GM12878 (cell line): ENCODE results near the gene TIPRL. TPM values are rescaled to one million over a fixed set of nuclear protein-coding genes. Genes with fewer than 3 reads are reported as not detected.
"Not testable (repeated sequence)": the region's sequence is repeated elsewhere in the genome, so short reads cannot be mapped to it uniquely, and the experiment has no call there.

ENCODE experiments used
- ATAC-seq: fragments of 200-7000 bp; cut with Tn5 transposase; 3 replicates; pipeline ENCODE4 v1.9.1; 2020; ENCODE audit warnings: mild to moderate bottlenecking, moderate library complexity
- BruUV-seq: library from RNA; stranded (reverse); fragments of 400-500 nt; replicated peaks from 2 replicates; lab custom pipeline; 2021; lab: Mats Ljungman, UMichigan
- CTCF ChIA-PET: fragments of 300-600 bp; sonication (Branson Sonifier 250); formaldehyde crosslinking; extraction: SDS; loops from one replicate; lab custom pipeline; 2021; ENCODE audit warnings: inconsistent platforms; lab: Yijun Ruan, JAX
- POLR2A ChIA-PET: fragments of 350-600 bp; formaldehyde crosslinking; extraction: SDS; loops from one replicate; lab custom pipeline; 2021; ENCODE audit warnings: inconsistent platforms; lab: Charles Lee
- RAD21 ChIA-PET: fragments of 300-600 bp; sonication (Branson Sonifier 250); formaldehyde crosslinking; loops from one replicate; lab custom pipeline; 2023; ENCODE audit warnings: antibody characterized with exemption; ENCODE audit not compliant: unreplicated experiment; lab: Charles Lee
- SMC1A ChIA-PET: fragments of 300-600 bp; sonication (Branson Sonifier 250); formaldehyde crosslinking; loops from one replicate; lab custom pipeline; 2023; ENCODE audit not compliant: unreplicated experiment, uncharacterized antibody; lab: Charles Lee
- DNase-seq: peaks from one replicate; pipeline ENCODE4 v3.0.0-alpha.2; 2011; ENCODE audit warnings: low read depth, low spot score
- FAIRE-seq: peaks from 3 replicates; lab custom pipeline; 2011; peaks lifted over from hg19 to GRCh38; lab: Jason Lieb, UNC
- H2AFZ ChIP-seq: 2 replicates; pipeline ENCODE4 v1.6.0; 2011; ENCODE audit warnings: low read depth, low read length, control low read depth; ENCODE audit not compliant: control insufficient read depth
- H3K27ac ChIP-seq: 2 replicates; pipeline ENCODE4 v1.5.1; 2011; ENCODE audit warnings: control low read depth; ENCODE audit not compliant: control insufficient read depth, insufficient read depth
- H3K27me3 ChIP-seq, 2 experiments: replicated peaks in 1 of 2; 2 replicates each; pipeline versions ENCODE4 v1.6.0 to v1.6.1; 2011; ENCODE audit warnings: low read length in 1 of 2; ENCODE audit not compliant: control insufficient read depth in 2 of 2, insufficient read depth in 2 of 2
- H3K36me3 ChIP-seq, 2 experiments: 2 replicates each; pipeline ENCODE4 v1.5.1; 2011; ENCODE audit warnings: low read length in 1 of 2; ENCODE audit not compliant: control insufficient read depth in 2 of 2, insufficient read depth in 2 of 2
- H3K4me1 ChIP-seq: 2 replicates; pipeline ENCODE4 v1.6.1; 2011; ENCODE audit warnings: mild to moderate bottlenecking, low read length, moderate library complexity, mixed read lengths; ENCODE audit not compliant: control insufficient read depth, insufficient read depth
- H3K4me2 ChIP-seq: 2 replicates; pipeline ENCODE4 v1.6.0; 2011; ENCODE audit warnings: control low read depth; ENCODE audit not compliant: control insufficient read depth, insufficient read depth
- H3K4me3 ChIP-seq: fragments of 200-600 bp; sonication (generic); 2 replicates; pipeline ENCODE4 v1.5.1; 2016
- H3K79me2 ChIP-seq: 2 replicates; pipeline ENCODE4 v1.6.0; 2011; ENCODE audit warnings: low read length; ENCODE audit not compliant: control insufficient read depth, insufficient read depth
- H3K9ac ChIP-seq: 2 replicates; pipeline ENCODE4 v1.8.0; 2011; ENCODE audit warnings: low read length, control low read depth, mixed read lengths; ENCODE audit not compliant: control insufficient read depth, insufficient read depth
- H3K9me3 ChIP-seq: replicated peaks from 3 replicates; pipeline ENCODE4 v1.5.1; 2011; ENCODE audit warnings: mild to moderate bottlenecking, low read length; ENCODE audit not compliant: control insufficient read depth, insufficient read depth
- H4K20me1 ChIP-seq: 2 replicates; pipeline ENCODE4 v1.6.0; 2011; ENCODE audit not compliant: control insufficient read depth, insufficient read depth
- ETV6 ChIP-seq, 2 experiments: fragments of 450-650 bp in 1 of 2; IDR thresholded peaks in 1 of 2; conservative IDR thresholded peaks in 1 of 2; 2 replicates each; pipeline ENCODE4 v1.6.1; 2014; ENCODE audit warnings: antibody characterized with exemption in 1 of 2, borderline replicate concordance in 1 of 2, low read depth in 1 of 2, mild to moderate bottlenecking in 1 of 2, moderate library complexity in 1 of 2
- NRF1 ChIP-seq: conservative IDR thresholded peaks from 2 replicates; pipeline ENCODE4 v1.6.1; 2011; ENCODE audit warnings: mild to moderate bottlenecking, low read depth, low read length, improper control_type of control experiment
- PAX8 ChIP-seq: fragments of 450-650 bp; IDR thresholded peaks from 2 replicates; pipeline ENCODE4 v1.6.1; 2017; ENCODE audit warnings: mild to moderate bottlenecking, moderate library complexity
- STAT1 ChIP-seq: fragments of 450-650 bp; conservative IDR thresholded peaks from 2 replicates; pipeline ENCODE4 v1.6.1; 2014; ENCODE audit warnings: antibody characterized with exemption, mild to moderate bottlenecking
- ZNF24 ChIP-seq: fragments of 450-650 bp; IDR thresholded peaks from 2 replicates; pipeline ENCODE4 v1.6.1; 2017; ENCODE audit warnings: antibody characterized with exemption, mild to moderate bottlenecking
- WGBS: methylation state at CpG from one replicate; pipeline ENCODE4 v1.1.6; 2016; ENCODE audit warnings: low lambda C conversion rate; ENCODE audit not compliant: insufficient replicate concordance, insufficient coverage; ENCODE audit errors: missing lambda C conversion rate; 5-methylcytosine and 5-hydroxymethylcytosine counted together
- in situ Hi-C: fragments of 300-500 bp; cut with MboI; formaldehyde crosslinking; loops from 9 replicates; pipeline ENCODE4 v1.14.3; 2018; ENCODE audit warnings: mixed read lengths
- intact Hi-C: fragments of 100-400 bp; cut with micrococcal nuclease; formaldehyde crosslinking; loops from one replicate; pipeline ENCODE4 v1.14.2; 2022; ENCODE audit not compliant: unreplicated experiment
- polyA plus RNA-seq, 11 experiments: library from polyadenylated mRNA; depleted of rRNA in 4 of 11; unstranded in 6 of 11; stranded (reverse) in 5 of 11; fragments of >200 nt; fragmentation: Nextera tagmentation in 4 of 11; fragmentation: Illumina TruSeq in 1 of 11; extraction: Ambion mirVana in 4 of 11; extraction: Trizol in 1 of 11; gene quantifications; 1 replicate in 1 of 11; 2 replicates in 10 of 11; pipeline versions ENCODE4 v1.2.1 to v1.2.3, GENCODE V29; 2011 to 2016; ENCODE audit warnings: inconsistent platforms in 2 of 11, missing spikeins in 2 of 11, low read depth in 1 of 11
- total RNA-seq, 4 experiments: library from RNA; depleted of rRNA in 3 of 4; stranded (reverse); fragments of >200 nt in 3 of 4; fragmentation: Illumina TruSeq in 1 of 4; extraction: Trizol in 1 of 4; gene quantifications; 2 replicates each; pipeline versions ENCODE4 v1.2.1 to v1.2.3, GENCODE V29; 2013 to 2021
- TF ChIP-seq, protein P1 (sequence below): IDR thresholded peaks from 2 replicates; pipeline ENCODE4 v1.6.1; 2011; ENCODE audit warnings: low read depth, low read length, improper control_type of control experiment, borderline replicate concordance

TIPRL gene
- total and polyA plus RNA-seq, 10 of the 15 experiments (the other 5 are each of a cell fraction or from before 2014, with no cell fraction given) = 36.4 to 72.1 (median 49.9) TPM

GRCh38 chr1:168151935-168152334 is 26.8 kb upstream of the TIPRL start:
- in situ Hi-C loops = no loop called here
- SMC1A ChIA-PET = interaction anchor here (0.7 kb wide), 2 partner anchors 170 to 1424 kb away, joined by 3 to 4 read pairs; no protein-coding TSS in a partner anchor
- CTCF ChIA-PET = interaction anchor here (2.4 kb wide), 1 partner anchor 10 kb away, joined by 7 read pairs; no protein-coding TSS in a partner anchor
- Histone ChIP-seq H3K27me3 (no peaks in the 10 kb centered on the region), H4K20me1 (no peaks in the 10 kb centered on the region), H2AFZ (no peak overlapping the region), H3K4me3 (no peak overlapping the region), H3K27ac (no peak overlapping the region), H3K9me3 (no peaks in the 10 kb centered on the region; the same call in 2 of the 3 replicates), H3K36me3 (no peaks in the 10 kb centered on the region), H3K79me2 (no peaks in the 10 kb centered on the region), H3K4me2 (no peak overlapping the region), H3K4me1 (no peaks in the 10 kb centered on the region), H3K9ac (no peak overlapping the region)
- no peak for DNase-seq
- intact Hi-C loops = no loop called here
- no peak for FAIRE-seq
- no peak for ATAC-seq
- no TSS peak for BruUV-seq
- RAD21 ChIA-PET = interaction anchor here (1.1 to 1.4 kb wide), 2 partner anchors 12 to 74 kb away, joined by 3 to 4 read pairs; partner anchors contain the start of gene SFT2D2
- TF ChIP-seq, protein P1, sequence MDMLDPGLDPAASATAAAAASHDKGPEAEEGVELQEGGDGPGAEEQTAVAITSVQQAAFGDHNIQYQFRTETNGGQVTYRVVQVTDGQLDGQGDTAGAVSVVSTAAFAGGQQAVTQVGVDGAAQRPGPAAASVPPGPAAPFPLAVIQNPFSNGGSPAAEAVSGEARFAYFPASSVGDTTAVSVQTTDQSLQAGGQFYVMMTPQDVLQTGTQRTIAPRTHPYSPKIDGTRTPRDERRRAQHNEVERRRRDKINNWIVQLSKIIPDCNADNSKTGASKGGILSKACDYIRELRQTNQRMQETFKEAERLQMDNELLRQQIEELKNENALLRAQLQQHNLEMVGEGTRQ = no peak
- TF ChIP-seq NRF1 = no peak
- no peak for TF ChIP-seq STAT1
- TF ChIP-seq ETV6 (conservative IDR thresholded peaks at IDR 0.05 in 1 of 2, IDR thresholded peaks at IDR 0.05 in 1 of 2; ENCODE audit: borderline replicate concordance in 1 of 2, low read depth in 1 of 2) = no peak
- TF ChIP-seq ZNF24 = no peak
- no peak for TF ChIP-seq PAX8
- POLR2A ChIA-PET = interaction anchor here (0.6 to 1.5 kb wide), 2 partner anchors 12 to 155 kb away, joined by 7 to 8 read pairs; no protein-coding TSS in a partner anchor
- WGBS = 99% methylated on average over 4 of the region's 4 CpGs

DNA sequence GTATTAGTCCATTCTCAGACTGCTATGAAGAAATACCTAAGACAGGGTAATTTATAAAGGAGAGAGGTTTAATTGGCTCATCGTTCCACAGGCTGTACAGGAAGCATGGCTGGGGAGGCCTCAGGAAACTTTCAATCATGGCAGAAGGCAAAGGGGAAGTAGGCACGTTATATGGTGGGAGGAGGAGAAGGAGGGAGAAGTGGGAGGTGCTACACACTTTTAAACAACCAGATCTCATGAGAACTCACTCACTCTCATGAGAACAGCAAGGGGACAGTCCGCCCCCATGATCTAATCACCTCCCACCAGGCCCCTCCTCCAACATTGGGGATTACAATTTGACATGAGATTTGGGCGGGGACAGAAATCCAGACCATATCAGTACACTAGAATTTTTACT is 24.1 kb upstream of the TIPRL start:
- H3K4me3 ChIP-seq, H3K9me3 ChIP-seq, in situ Hi-C loops, H3K36me3 ChIP-seq, H3K27me3 ChIP-seq, DNase-seq, H3K79me2 ChIP-seq, RAD21 ChIA-PET, H3K27ac ChIP-seq, BruUV-seq, H3K4me1 ChIP-seq, H2AFZ ChIP-seq, FAIRE-seq, H3K9ac ChIP-seq, H4K20me1 ChIP-seq, intact Hi-C loops, H3K4me2 ChIP-seq, CTCF ChIA-PET, SMC1A ChIA-PET: not testable (repeated sequence)
- ATAC-seq = peak; percentile 52
- POLR2A ChIA-PET = interaction anchor here (1.8 kb wide), 1 partner anchor 9 kb away, joined by 4 read pairs; no protein-coding TSS in a partner anchor
- 41% methylated on average over 4 of the region's 4 CpGs for WGBS
